Peyer's patch (tissue), 4 donors: Measurements from ENCODE around the gene SPINK4. TPM values are rescaled to one million over a fixed set of nuclear protein-coding genes. Genes with fewer than 3 reads are reported as not detected.
A peak's percentile ranks its signal among the peaks of the same experiment; 100 is the strongest.

Source experiments
- DNase-seq, 3 donors: peaks; one replicate each; pipeline ENCODE4 v3.0.0-alpha.2; 2017 to 2019
- H3K27ac ChIP-seq, 4 donors: fragments of 200-600 bp; sonication (generic); one replicate each; pipeline ENCODE4 v1.5.1; 2016 to 2019
- H3K27me3 ChIP-seq, 2 donors: fragments of 200-600 bp; sonication (generic); one replicate each; pipeline ENCODE4 v1.5.1; 2019
- H3K36me3 ChIP-seq, 3 donors: fragments of 200-600 bp; sonication (generic); one replicate each; pipeline ENCODE4 v1.5.1; 2016 to 2019
- H3K4me1 ChIP-seq, 4 donors: fragments of 200-600 bp; sonication (generic); one replicate each; pipeline ENCODE4 v1.5.1; 2016 to 2019
- H3K4me3 ChIP-seq, 4 donors: fragments of 200-600 bp; sonication (generic); 1 replicate in 3 of 4; 2 replicates in 1 of 4; pipeline ENCODE4 v1.5.1; 2016 to 2019; ENCODE audit warnings: mild to moderate bottlenecking in 1 of 4
- H3K9me3 ChIP-seq, 4 donors: fragments of 200-600 bp; sonication (generic); one replicate each; pipeline ENCODE4 v1.5.1; 2016 to 2019; ENCODE audit warnings: mild to moderate bottlenecking in 1 of 4
- CTCF ChIP-seq, 6 experiments: fragments of 450-650 bp in 4 of 6; fragments of 200-600 bp in 2 of 6; sonication (generic) in 1 of 6; IDR thresholded peaks; one replicate each; pipeline ENCODE4 v1.5.1; 2017 to 2019; ENCODE audit warnings: antibody characterized with exemption in 6 of 6, mild to moderate bottlenecking in 3 of 6, moderate library complexity in 1 of 6
- POLR2A ChIP-seq, 2 donors: fragments of 450-650 bp; IDR thresholded peaks; one replicate each; pipeline ENCODE4 v1.5.1; 2017; ENCODE audit warnings: antibody characterized with exemption in 2 of 2, mild to moderate bottlenecking in 2 of 2, moderate library complexity in 2 of 2
- total RNA-seq, 4 donors: library from RNA; depleted of rRNA; stranded (reverse); fragments of >200 nt; gene quantifications; one replicate each; pipeline ENCODE4 v1.1.0, GENCODE V29; 2016

The SPINK4 gene
- total RNA-seq, 4 donors from 2014 or later, result 106 to 639 (median 276) TPM

- no peak overlapping the region for H3K27ac ChIP-seq
- DNase-seq, result no peak
- H3K4me3 ChIP-seq, result no peak overlapping the region
- H3K9me3 ChIP-seq, result no peaks in the 10 kb centered on the region
- peaks cover 0 to 12% (median 3%) of the 10 kb centered on the region in 4 donors for H3K4me1 ChIP-seq
- TF ChIP-seq POLR2A (IDR thresholded peaks at IDR 0.05) (no peak), CTCF (IDR thresholded peaks at IDR 0.05) (no peak)
- no peaks in the 10 kb centered on the region for H3K36me3 ChIP-seq
- no peaks in the 10 kb centered on the region for H3K27me3 ChIP-seq
Measured at GRCh38 chr9:33230756-33231622, 9.0 kb upstream of the SPINK4 start.

GRCh38 chr9:33231623-33231942, 8.4 kb upstream of the SPINK4 start:
- TF ChIP-seq CTCF (IDR thresholded peaks at IDR 0.05) (no peak), POLR2A (IDR thresholded peaks at IDR 0.05) (no peak)
- Histone ChIP-seq H3K9me3 (no peaks in the 10 kb centered on the region), H3K4me1 (peaks cover 0 to 12% (median 3%) of the 10 kb centered on the region in 4 donors), H3K4me3 (no peak overlapping the region), H3K27ac (no peak overlapping the region), H3K36me3 (no peaks in the 10 kb centered on the region), H3K27me3 (no peaks in the 10 kb centered on the region)
- no peak for DNase-seq

- peaks cover 0 to 12% (median 3%) of the 10 kb centered on the region in 4 donors for H3K4me1 ChIP-seq
- H3K9me3 ChIP-seq, result no peaks in the 10 kb centered on the region
- TF ChIP-seq CTCF (IDR thresholded peaks at IDR 0.05) (no peak), POLR2A (IDR thresholded peaks at IDR 0.05) (no peak)
- H3K27ac ChIP-seq, result no peak overlapping the region
- no peak for DNase-seq
- no peaks in the 10 kb centered on the region for H3K27me3 ChIP-seq
- no peaks in the 10 kb centered on the region for H3K36me3 ChIP-seq
- H3K4me3 ChIP-seq, result no peak overlapping the region
Measured at GRCh38 chr9:33232815-33233214, 7.2 kb upstream of the SPINK4 start.

- TF ChIP-seq POLR2A (IDR thresholded peaks at IDR 0.05), result peak in 1 of 2 donors; percentile 75
- no peak for TF ChIP-seq CTCF (IDR thresholded peaks at IDR 0.05)
- Histone ChIP-seq H3K27ac (peak overlapping the region in 3 of 4 donors; percentile 62 to 94 (median 70)), H3K9me3 (no peaks in the 10 kb centered on the region), H3K4me3 (no peak overlapping the region), H3K36me3 (no peaks in the 10 kb centered on the region), H3K27me3 (no peaks in the 10 kb centered on the region), H3K4me1 (peaks cover 0 to 12% (median 3%) of the 10 kb centered on the region in 4 donors)
- peak in 2 of 3 donors; percentile 91 to 94 for DNase-seq
Measured at GRCh38 chr9:33233626-33234342, 6.2 kb upstream of the SPINK4 start.

GRCh38 chr9:33234511-33235467, 5.2 kb upstream of the SPINK4 start:
- no peak for TF ChIP-seq POLR2A (IDR thresholded peaks at IDR 0.05)
- no peak for TF ChIP-seq CTCF (IDR thresholded peaks at IDR 0.05)
- peak overlapping the region in 3 of 4 donors; percentile 48 to 94 (median 70) for H3K27ac ChIP-seq
- no peak overlapping the region for H3K4me3 ChIP-seq
- H3K27me3 ChIP-seq, result no peaks in the 10 kb centered on the region
- H3K36me3 ChIP-seq, result no peaks in the 10 kb centered on the region
- H3K9me3 ChIP-seq, result no peaks in the 10 kb centered on the region
- DNase-seq, result peak in 1 of 3 donors; percentile 23
- H3K4me1 ChIP-seq, result peaks cover 0 to 15% (median 3%) of the 10 kb centered on the region in 4 donors
